ENCODE data around the gene EIF6. TPM values are rescaled to one million over a fixed set of nuclear protein-coding genes. Genes with fewer than 3 reads are reported as not detected.

The EIF6 gene
- total RNA-seq, 1 donor from 2014 or later, result 78.8 TPM

- no peak overlapping the region for H3K4me3 ChIP-seq
- no peaks in the 10 kb centered on the region for H3K9me3 ChIP-seq
- no peaks in the 10 kb centered on the region for H3K27me3 ChIP-seq
- no peak for ATAC-seq
- H3K27ac ChIP-seq, result no peak overlapping the region
- intact Hi-C loops (cut with DNase I), result loop anchor here (5.0 kb wide), 1 partner anchor 143 kb away; no protein-coding TSS in a partner anchor
- H3K36me3 ChIP-seq, result no peaks in the 10 kb centered on the region
- no peak for TF ChIP-seq CTCF (IDR thresholded peaks at IDR 0.05)
- no peaks in the 10 kb centered on the region for H3K4me1 ChIP-seq
- DNase-seq, result peak; percentile 27
These were observed 15.2 kb upstream of the EIF6 start for GRCh38 chr20:35299780-35300179.

GRCh38 chr20:35298264-35298663 is 13.7 kb upstream of the EIF6 start:
- Histone ChIP-seq H3K9me3 (no peaks in the 10 kb centered on the region), H3K27me3 (peaks cover 13% of the 10 kb centered on the region), H3K27ac (no peak overlapping the region), H3K36me3 (no peaks in the 10 kb centered on the region), H3K4me3 (no peak overlapping the region), H3K4me1 (no peaks in the 10 kb centered on the region)
- intact Hi-C loops (cut with DNase I), result no loop called here
- TF ChIP-seq CTCF (IDR thresholded peaks at IDR 0.05), result no peak
- peak; percentile 58 for DNase-seq
- no peak for ATAC-seq

- H3K27ac ChIP-seq, result no peak overlapping the region
- no peaks in the 10 kb centered on the region for H3K36me3 ChIP-seq
- no peaks in the 10 kb centered on the region for H3K9me3 ChIP-seq
- no peak for TF ChIP-seq CTCF (IDR thresholded peaks at IDR 0.05)
- no peaks in the 10 kb centered on the region for H3K4me1 ChIP-seq
- ATAC-seq, result no peak
- H3K4me3 ChIP-seq, result no peak overlapping the region
- peaks cover 13% of the 10 kb centered on the region for H3K27me3 ChIP-seq
- intact Hi-C loops (cut with DNase I), result no loop called here
- DNase-seq, result no peak
These were observed 13.2 kb upstream of the EIF6 start for GRCh38 chr20:35297740-35298139.

GRCh38 chr20:35297155-35297554 is 12.6 kb upstream of the EIF6 start:
- Histone ChIP-seq H3K4me3 (no peak overlapping the region), H3K27ac (no peak overlapping the region), H3K36me3 (no peaks in the 10 kb centered on the region), H3K4me1 (no peaks in the 10 kb centered on the region), H3K9me3 (no peaks in the 10 kb centered on the region), H3K27me3 (peaks cover 13% of the 10 kb centered on the region)
- ATAC-seq (no peak), DNase-seq (no peak)
- intact Hi-C loops (cut with DNase I), result no loop called here
- TF ChIP-seq CTCF (IDR thresholded peaks at IDR 0.05), result no peak

- H3K4me3 ChIP-seq, result no peak overlapping the region
- H3K27ac ChIP-seq, result no peak overlapping the region
- no peak for DNase-seq
- no peaks in the 10 kb centered on the region for H3K9me3 ChIP-seq
- H3K27me3 ChIP-seq, result peaks cover 13% of the 10 kb centered on the region
- intact Hi-C loops (cut with DNase I), result no loop called here
- no peak for ATAC-seq
- no peaks in the 10 kb centered on the region for H3K36me3 ChIP-seq
- no peak for TF ChIP-seq CTCF (IDR thresholded peaks at IDR 0.05)
- no peaks in the 10 kb centered on the region for H3K4me1 ChIP-seq
These were observed 11.6 kb upstream of the EIF6 start for GRCh38 chr20:35296101-35296554.

GRCh38 chr20:35295674-35296073 is 11.1 kb upstream of the EIF6 start:
- H3K9me3 ChIP-seq, result no peaks in the 10 kb centered on the region
- no peaks in the 10 kb centered on the region for H3K4me1 ChIP-seq
- intact Hi-C loops (cut with DNase I), result no loop called here
- no peaks in the 10 kb centered on the region for H3K36me3 ChIP-seq
- no peak for TF ChIP-seq CTCF (IDR thresholded peaks at IDR 0.05)
- H3K27me3 ChIP-seq, result peaks cover 13% of the 10 kb centered on the region
- H3K27ac ChIP-seq, result no peak overlapping the region
- H3K4me3 ChIP-seq, result no peak overlapping the region
- DNase-seq (no peak), ATAC-seq (no peak)

Measured in upper lobe of right lung (tissue), 1 donor.